Stimulated activated CD8-positive, alpha-beta memory T cell treated with anti-CD3 and anti-CD28 coated beads, Interleukin-7, amount 100 ng/mL, for 48 hours (primary cell): ENCODE data around the gene CCDC142.
"Not testable (repeated sequence)": the region's sequence is repeated elsewhere in the genome, so short reads cannot be mapped to it uniquely, and the experiment has no call there.

Experiments
- DNase-seq, 2 donors: peaks; one replicate each; pipeline ENCODE4 v3.0.0-alpha.2; 2020; ENCODE audit warnings: low read depth in 1 of 2; ENCODE audit errors: extremely low read depth in 1 of 2

CCDC142 gene

GRCh38 chr2:74500578-74500946, 17.8 kb upstream of the CCDC142 start:
- DNase-seq: no peak

- no peak for DNase-seq
These were observed 17.3 kb upstream of the CCDC142 start for GRCh38 chr2:74499940-74500577.

- no peak for DNase-seq
These were observed 16.6 kb upstream of the CCDC142 start, which contains the start of gene LBX2 for GRCh38 chr2:74499267-74499939. Gene LBX2, minus strand, starts transcription at chr2:74499603. Its CDS starts 66 bp downstream, at chr2:74499537.

GRCh38 chr2:74498500-74499266, 15.9 kb upstream of the CCDC142 start:
- DNase-seq: no peak

- DNase-seq: no peak
These were observed 15.1 kb upstream of the CCDC142 start for GRCh38 chr2:74497777-74498499.

GRCh38 chr2:74496997-74497776, 14.4 kb upstream of the CCDC142 start:
- DNase-seq: no peak

- no peak for DNase-seq
These were observed 12.6 kb upstream of the CCDC142 start for GRCh38 chr2:74495440-74495839.

GRCh38 chr2:74493546-74493945, 10.7 kb upstream of the CCDC142 start:
- DNase-seq: no peak

GRCh38 chr2:74491648-74492544, 9.1 kb upstream of the CCDC142 start:
- DNase-seq: no peak

- DNase-seq: no peak
These were observed 7.1 kb upstream of the CCDC142 start for GRCh38 chr2:74489906-74490305.

- DNase-seq: no peak
These were observed 6.1 kb upstream of the CCDC142 start for GRCh38 chr2:74488643-74489481.

GRCh38 chr2:74486141-74486540, 3.3 kb upstream of the CCDC142 start:
- DNase-seq: no peak

GRCh38 chr2:74483675-74484164, 922 bp upstream of the CCDC142 start:
- not testable (repeated sequence) for DNase-seq

GRCh38 chr2:74481961-74482800, 617 bp downstream of the CCDC142 start:
- DNase-seq: peak in 1 of 2 donors; percentile 39

- no peak for DNase-seq
These were observed 1.4 kb downstream of the CCDC142 start for GRCh38 chr2:74481431-74481830.

- no peak for DNase-seq
These were observed 7.9 kb downstream of the CCDC142 start for GRCh38 chr2:74474899-74475298.

GRCh38 chr2:74474481-74474880, 8.3 kb downstream of the CCDC142 start:
- no peak for DNase-seq

GRCh38 chr2:74472945-74473258, 9.9 kb downstream of the CCDC142 start:
- no peak for DNase-seq
